Stimulated activated CD4-positive, alpha-beta T cell treated with anti-CD3 and anti-CD28 coated beads, TNF-alpha, amount 100 ng/mL, for 24 hours (primary cell): ENCODE results near the gene RFNG.

ENCODE experiments used
- DNase-seq, 3 experiments: peaks; one replicate each; pipeline ENCODE4 v3.0.0-alpha.2; 2020; ENCODE audit warnings: low read depth in 3 of 3

Gene RFNG

GRCh38 chr17:82058230-82058854 is 6.7 kb upstream of the RFNG start:
- no peak for DNase-seq

- no peak for DNase-seq
Observed at GRCh38 chr17:82056729-82057621, 5.4 kb upstream of the RFNG start.

GRCh38 chr17:82055965-82056728 is 4.5 kb upstream of the RFNG start:
- no peak for DNase-seq

- no peak for DNase-seq
Observed at GRCh38 chr17:82055023-82055964, 3.7 kb upstream of the RFNG start.

GRCh38 chr17:82054351-82055022 is 2.9 kb upstream of the RFNG start:
- no peak for DNase-seq

GRCh38 chr17:82053556-82054263 is 2.1 kb upstream of the RFNG start:
- DNase-seq = no peak

GRCh38 chr17:82053130-82053529 is 1.5 kb upstream of the RFNG start:
- DNase-seq = no peak

GRCh38 chr17:82052638-82053059 is 1.0 kb upstream of the RFNG start:
- DNase-seq = no peak

- DNase-seq = no peak
Observed at GRCh38 chr17:82050761-82051641, 610 bp downstream of the RFNG start.

- no peak for DNase-seq
Observed at GRCh38 chr17:82050152-82050760, 1.4 kb downstream of the RFNG start.

- no peak for DNase-seq
Observed at GRCh38 chr17:82049521-82049971, 2.1 kb downstream of the RFNG start.

- DNase-seq = no peak
Observed at GRCh38 chr17:82049106-82049505, 2.5 kb downstream of the RFNG start.

GRCh38 chr17:82048571-82048971 is 3.0 kb downstream of the RFNG start:
- no peak for DNase-seq

- DNase-seq = no peak
Observed at GRCh38 chr17:82047914-82048570, 3.6 kb downstream of the RFNG start.

- DNase-seq = no peak
Observed at GRCh38 chr17:82047379-82047778, 4.2 kb downstream of the RFNG start.

GRCh38 chr17:82046903-82047302 is 4.7 kb downstream of the RFNG start:
- DNase-seq = no peak

- no peak for DNase-seq
Observed at GRCh38 chr17:82045936-82046484, 5.6 kb downstream of the RFNG start.

- DNase-seq = no peak
Observed at GRCh38 chr17:82043507-82043906, 8.1 kb downstream of the RFNG start.
